Frontal cortex (tissue), 4 donors: ENCODE results near the gene DEUP1. TPM values are rescaled to one million over a fixed set of nuclear protein-coding genes. Genes with fewer than 3 reads are reported as not detected.

Experiments
- DNase-seq, 2 donors: peaks; one replicate each; pipeline ENCODE4 v3.0.0; 2012; ENCODE audit warnings: low spot score in 2 of 2
- FAIRE-seq: peaks from 2 replicates; lab custom pipeline; 2012; peaks lifted over from hg19 to GRCh38; lab: Jason Lieb, UNC
- total RNA-seq: library from RNA; depleted of rRNA; stranded (reverse); fragments of >200 nt; gene quantifications from one replicate; pipeline ENCODE4 v1.2.3, GENCODE V29; 2014
- donor health status: control.
- donor health status: control.
- donor health status: control.

The DEUP1 gene
- total RNA-seq, 1 donor from 2014 or later, result 0.82 TPM

- DNase-seq, result no peak
- FAIRE-seq, result no peak
These were observed 143.6 kb downstream of the DEUP1 start for GRCh38 chr11:93474123-93474522.

- DNase-seq (no peak), FAIRE-seq (no peak)
These were observed 146.3 kb downstream of the DEUP1 start for GRCh38 chr11:93476796-93477195.

DNA sequence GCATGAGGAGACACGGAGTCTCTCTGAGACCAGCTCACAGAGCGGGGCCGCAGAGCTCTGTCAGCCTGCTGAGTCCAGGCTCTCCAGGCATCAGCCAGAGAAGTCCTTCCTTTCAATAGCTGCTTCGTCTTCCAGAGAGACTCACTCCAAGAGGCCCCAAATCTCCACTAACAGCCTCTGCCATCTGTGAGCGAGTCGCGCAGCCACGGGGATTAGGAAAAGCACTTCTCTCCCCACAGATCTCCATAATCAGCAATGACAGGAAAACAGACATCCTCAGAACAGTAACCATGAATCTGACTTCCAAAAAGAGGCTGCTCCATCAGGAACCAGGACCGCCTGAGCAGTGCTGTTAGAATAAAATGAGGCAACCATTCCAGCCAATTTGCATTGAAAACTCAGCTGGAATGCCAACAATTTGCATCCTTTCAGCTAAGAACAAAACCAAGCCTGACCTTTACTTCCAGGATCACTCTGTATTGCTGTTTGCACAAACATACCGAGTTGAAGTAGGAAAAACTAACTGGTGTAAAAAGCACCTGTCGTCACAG is 147.2 kb downstream of the DEUP1 start:
- no peak for FAIRE-seq
- no peak for DNase-seq

- FAIRE-seq (no peak), DNase-seq (no peak)
These were observed 148.3 kb downstream of the DEUP1 start for GRCh38 chr11:93478841-93479240.

DNA sequence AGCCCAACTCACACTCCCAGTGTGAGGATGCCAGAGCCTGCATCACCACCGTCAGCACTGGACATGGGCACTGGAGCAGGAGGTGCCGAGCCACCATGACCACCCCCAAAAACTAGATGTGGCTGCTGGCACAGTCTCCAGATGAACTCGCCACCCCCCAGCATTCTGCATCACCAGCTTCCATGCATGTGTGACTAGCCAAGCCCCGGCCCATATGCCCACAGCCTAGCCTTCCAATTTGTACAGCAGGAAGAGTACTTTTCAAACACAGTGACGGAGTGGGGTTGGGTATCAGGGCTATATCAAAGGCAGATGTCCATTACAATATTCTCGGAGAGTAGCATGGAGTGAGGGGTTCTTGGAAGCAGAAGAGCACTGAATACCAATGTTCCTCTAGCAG is 149.7 kb downstream of the DEUP1 start:
- no peak for DNase-seq
- no peak for FAIRE-seq

GRCh38 chr11:93480756-93481155 is 150.2 kb downstream of the DEUP1 start:
- DNase-seq (no peak), FAIRE-seq (no peak)

DNA sequence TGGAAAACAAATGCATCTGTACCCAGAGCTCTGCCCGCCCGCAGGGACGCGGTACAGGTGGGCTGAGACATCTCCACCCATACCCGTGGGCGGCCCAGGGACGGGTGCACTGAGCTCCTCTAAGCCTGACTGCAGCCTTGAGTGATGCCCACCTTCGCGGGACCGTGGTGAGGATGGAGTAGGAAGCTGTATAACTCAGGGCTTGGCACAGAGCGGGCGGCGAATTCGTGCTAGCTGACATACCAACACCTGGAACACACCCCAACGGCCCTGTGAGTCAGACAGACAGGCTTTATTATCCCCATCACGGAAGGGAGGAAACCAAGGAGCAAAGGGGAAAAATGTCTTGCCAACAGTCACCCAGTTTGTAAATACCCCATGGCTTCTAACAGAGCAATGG is 150.7 kb downstream of the DEUP1 start:
- FAIRE-seq (no peak), DNase-seq (no peak)

DNA sequence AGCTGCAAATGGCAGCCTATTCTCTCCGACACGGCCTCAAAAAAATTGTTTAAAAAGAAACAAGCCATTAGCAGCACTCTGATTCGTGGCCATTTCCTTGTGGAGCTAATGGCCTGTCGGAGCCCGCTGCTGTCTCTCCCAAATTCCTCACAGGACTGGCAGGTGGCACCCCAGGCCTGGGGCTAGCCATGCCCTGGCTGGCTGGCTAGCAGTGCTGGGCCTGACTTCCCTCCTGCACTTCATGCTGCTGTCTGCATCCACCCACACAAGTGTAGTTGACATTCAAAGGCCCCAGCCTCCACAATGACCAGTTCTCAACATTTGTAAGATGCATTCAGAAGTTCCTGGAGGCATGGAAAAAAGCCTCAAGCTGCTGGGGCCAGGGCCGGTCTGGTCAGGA is 151.2 kb downstream of the DEUP1 start:
- DNase-seq (no peak), FAIRE-seq (no peak)

GRCh38 chr11:93482556-93482955 is 152.0 kb downstream of the DEUP1 start:
- FAIRE-seq (no peak), DNase-seq (no peak)

GRCh38 chr11:93484716-93485115 is 154.2 kb downstream of the DEUP1 start:
- DNase-seq (no peak), FAIRE-seq (no peak)

GRCh38 chr11:93485983-93486382 is 155.4 kb downstream of the DEUP1 start:
- no peak for FAIRE-seq
- no peak for DNase-seq

DNA sequence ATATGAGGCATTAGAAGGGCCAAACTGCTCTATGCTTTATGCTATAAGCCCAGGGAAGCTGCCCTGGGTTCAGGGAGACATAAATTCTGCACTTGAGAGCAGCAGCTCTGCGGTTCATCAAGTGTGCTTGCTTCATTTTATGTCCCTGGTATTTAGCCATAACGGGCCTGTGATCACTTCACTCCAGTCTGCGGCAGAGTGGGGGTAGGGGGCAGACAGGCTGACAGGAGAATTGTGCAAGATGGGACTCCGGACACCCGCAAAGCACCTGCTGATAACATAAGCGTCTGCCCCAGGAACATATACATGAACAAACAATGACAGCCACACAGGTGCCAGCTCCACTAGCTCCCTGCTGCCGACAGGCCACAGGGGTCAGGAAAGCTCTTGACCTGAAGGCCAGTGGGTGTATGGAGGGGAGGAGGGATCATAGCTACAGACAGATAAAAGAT is 156.5 kb downstream of the DEUP1 start:
- DNase-seq, result no peak

More for the DNA sequence above, 156.5 kb downstream of the DEUP1 start:
- no peak for FAIRE-seq

Other genes starting within 250 kb of the DEUP1 start
- 26.5 TPM for gene SLC36A4, start 132.8 kb upstream of the DEUP1 start, total RNA-seq
- gene SMCO4, start 212.6 kb downstream of the DEUP1 start, total RNA-seq, result 2.9 TPM